HG03280 (cell line): ENCODE measurements around the gene ZNF451.
A peak's percentile ranks its signal among the peaks of the same experiment; 100 is the strongest.

ENCODE experiments used
- ATAC-seq: cut with Tn5 transposase; IDR thresholded peaks from one replicate; pipeline ENCODE4 v1.9.1; 2021; ENCODE audit warnings: mild to moderate bottlenecking, moderate library complexity; ENCODE audit not compliant: unreplicated experiment

Gene ZNF451

GRCh38 chr6:57147401-57147800, 57.4 kb downstream of the ZNF451 start:
- no peak for ATAC-seq

GRCh38 chr6:57147955-57148858, 58.2 kb downstream of the ZNF451 start:
- no peak for ATAC-seq

GRCh38 chr6:57158658-57159057, 68.7 kb downstream of the ZNF451 start:
- no peak for ATAC-seq

- ATAC-seq, result no peak
Measured at GRCh38 chr6:57159127-57159526, 69.1 kb downstream of the ZNF451 start.

- ATAC-seq, result no peak
Measured at GRCh38 chr6:57162028-57162427, 72.0 kb downstream of the ZNF451 start.

- no peak for ATAC-seq
Measured at GRCh38 chr6:57162516-57162915, 72.5 kb downstream of the ZNF451 start.

GRCh38 chr6:57163956-57164355, 74.0 kb downstream of the ZNF451 start:
- no peak for ATAC-seq

- no peak for ATAC-seq
Measured at GRCh38 chr6:57165080-57165479, 75.1 kb downstream of the ZNF451 start.

- peak; percentile 83 for ATAC-seq
Measured at GRCh38 chr6:57172136-57173055, 82.4 kb downstream of the ZNF451 start, which contains the start of gene BAG2. BAG2 (plus strand) TSS chr6:57172326; CDS start chr6:57172698, 372 bp downstream.

GRCh38 chr6:57173056-57173885, 83.3 kb downstream of the ZNF451 start:
- no peak for ATAC-seq

GRCh38 chr6:57173886-57174510, 84.0 kb downstream of the ZNF451 start:
- ATAC-seq, result no peak

GRCh38 chr6:57174511-57174907, 84.5 kb downstream of the ZNF451 start:
- no peak for ATAC-seq

GRCh38 chr6:57177545-57178265, 87.7 kb downstream of the ZNF451 start:
- ATAC-seq, result no peak

- no peak for ATAC-seq
Measured at GRCh38 chr6:57180596-57180995, 90.6 kb downstream of the ZNF451 start.

GRCh38 chr6:57182017-57182432, 92.0 kb downstream of the ZNF451 start:
- ATAC-seq, result no peak

GRCh38 chr6:57183336-57183735, 93.3 kb downstream of the ZNF451 start:
- no peak for ATAC-seq

- no peak for ATAC-seq
Measured at GRCh38 chr6:57190140-57190539, 100.2 kb downstream of the ZNF451 start.

- no peak for ATAC-seq
Measured at GRCh38 chr6:57193177-57193576, 103.2 kb downstream of the ZNF451 start.

GRCh38 chr6:57195457-57195856, 105.5 kb downstream of the ZNF451 start:
- no peak for ATAC-seq
